GM18870 (cell line): ENCODE data around the gene GPR142.

ENCODE experiments used
- ATAC-seq: cut with Tn5 transposase; IDR thresholded peaks from one replicate; pipeline ENCODE4 v1.9.1; 2021; ENCODE audit warnings: moderate library complexity; ENCODE audit not compliant: unreplicated experiment

Gene GPR142

DNA sequence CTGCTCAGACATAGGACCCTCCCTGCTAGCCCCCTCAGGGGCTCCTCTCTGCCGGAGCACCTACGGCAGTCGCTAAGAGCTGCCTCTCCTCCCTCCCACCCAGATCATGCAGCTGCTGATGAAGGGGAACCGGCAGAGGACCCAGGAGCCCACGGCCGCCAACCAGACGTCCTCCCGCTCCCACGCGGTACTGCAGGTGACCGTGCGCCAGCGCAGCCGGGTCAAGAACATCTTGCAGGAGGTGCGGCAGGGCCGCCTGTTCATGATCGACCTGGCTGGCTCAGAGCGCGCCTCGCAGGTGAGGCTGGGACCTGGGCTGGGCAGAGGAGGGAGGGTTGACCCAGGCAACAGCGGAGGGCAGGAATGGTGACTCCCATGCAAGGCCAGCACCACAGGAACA lies 22.6 kb upstream of the GPR142 start:
- no peak for ATAC-seq

DNA sequence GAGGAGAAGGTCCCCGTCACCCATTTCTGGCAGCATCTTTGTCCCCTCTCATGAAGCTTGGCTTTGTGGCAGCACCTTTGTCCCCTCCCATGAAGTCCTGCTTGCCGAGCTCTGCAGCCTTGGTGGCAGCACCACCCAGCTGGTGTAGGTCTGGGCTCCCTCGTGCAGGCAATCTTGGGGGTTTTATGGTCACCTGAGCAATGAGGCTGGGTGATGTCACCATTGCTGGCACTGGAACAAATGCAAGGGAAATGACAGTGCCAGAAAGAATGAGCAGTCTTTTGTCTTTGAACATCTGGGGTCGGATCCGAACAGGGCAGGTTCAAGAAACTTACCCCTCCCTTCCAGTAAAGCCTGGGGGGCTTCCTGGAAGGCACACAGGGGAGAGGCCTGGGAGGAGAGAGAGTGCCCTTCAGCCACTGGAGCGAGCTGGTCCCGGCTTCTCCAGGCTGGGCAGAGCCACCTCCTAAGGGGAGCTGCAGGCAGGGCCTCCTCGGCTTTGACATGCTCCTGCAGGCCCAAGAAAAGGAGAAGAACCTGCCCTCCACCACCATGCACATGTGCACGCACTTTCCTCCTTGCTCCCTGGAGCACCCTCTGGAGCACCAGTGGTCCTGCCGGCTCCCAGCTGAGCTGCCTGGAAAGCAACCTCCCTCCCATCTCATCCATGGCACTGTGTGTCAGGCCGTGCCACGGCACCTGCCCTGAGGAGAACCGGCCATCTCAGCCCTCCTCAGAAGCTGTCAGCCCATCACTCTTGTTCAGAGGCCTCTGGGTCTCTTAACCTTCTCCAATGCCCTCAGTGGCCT lies 21.7 kb upstream of the GPR142 start:
- no peak for ATAC-seq

DNA sequence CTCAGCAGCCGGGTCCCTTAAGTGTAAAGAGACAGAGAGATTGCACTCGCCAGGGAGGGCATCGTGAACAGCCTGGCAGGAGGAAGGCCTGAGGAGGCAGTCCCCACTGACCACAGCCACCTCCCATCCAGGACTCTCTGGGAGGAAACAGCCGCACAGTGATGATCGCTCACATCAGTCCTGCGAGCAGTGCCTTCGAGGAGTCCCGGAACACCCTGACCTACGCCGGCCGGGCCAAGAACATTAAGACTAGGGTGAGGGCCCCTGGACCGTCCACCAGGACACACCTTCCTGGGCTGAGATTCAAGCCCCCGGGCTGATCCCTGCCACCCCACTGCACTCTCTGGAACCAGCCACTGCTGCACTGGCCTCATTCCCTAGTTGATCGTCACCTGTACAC lies 19.7 kb upstream of the GPR142 start:
- no peak for ATAC-seq

DNA sequence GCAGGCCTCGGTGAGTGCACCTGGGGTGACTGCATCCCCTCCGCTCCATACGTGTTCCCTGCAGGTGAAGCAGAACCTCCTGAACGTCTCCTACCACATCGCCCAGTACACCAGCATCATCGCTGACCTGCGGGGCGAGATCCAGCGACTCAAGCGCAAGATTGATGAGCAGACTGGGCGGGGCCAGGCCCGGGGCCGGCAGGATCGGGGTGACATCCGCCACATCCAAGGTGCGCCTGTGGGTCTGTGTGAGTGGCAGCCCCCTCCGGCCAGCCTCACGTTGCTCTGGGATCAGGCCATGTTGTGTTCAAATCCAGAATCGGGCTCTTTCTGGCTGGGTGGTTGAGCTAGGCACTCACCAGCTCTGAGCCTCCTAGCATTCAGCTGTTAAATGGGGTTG lies 18.2 kb upstream of the GPR142 start:
- no peak for ATAC-seq

DNA sequence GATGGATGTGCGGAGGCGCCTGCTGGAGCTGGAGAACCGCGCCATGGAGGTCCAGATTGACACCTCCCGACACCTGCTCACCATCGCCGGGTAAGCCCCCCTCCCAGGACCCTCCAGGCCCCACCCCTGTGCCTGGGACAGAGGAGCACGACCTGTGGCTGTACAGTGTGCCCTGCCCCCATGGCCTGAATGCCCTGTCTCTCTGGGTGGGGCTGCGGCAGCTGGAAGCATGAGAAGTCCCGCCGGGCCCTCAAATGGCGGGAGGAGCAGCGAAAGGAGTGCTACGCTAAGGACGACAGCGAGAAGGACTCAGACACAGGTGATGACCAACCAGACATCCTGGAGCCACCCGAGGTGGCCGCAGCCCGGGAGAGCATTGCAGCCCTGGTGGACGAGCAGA lies 16.8 kb upstream of the GPR142 start:
- no peak for ATAC-seq

DNA sequence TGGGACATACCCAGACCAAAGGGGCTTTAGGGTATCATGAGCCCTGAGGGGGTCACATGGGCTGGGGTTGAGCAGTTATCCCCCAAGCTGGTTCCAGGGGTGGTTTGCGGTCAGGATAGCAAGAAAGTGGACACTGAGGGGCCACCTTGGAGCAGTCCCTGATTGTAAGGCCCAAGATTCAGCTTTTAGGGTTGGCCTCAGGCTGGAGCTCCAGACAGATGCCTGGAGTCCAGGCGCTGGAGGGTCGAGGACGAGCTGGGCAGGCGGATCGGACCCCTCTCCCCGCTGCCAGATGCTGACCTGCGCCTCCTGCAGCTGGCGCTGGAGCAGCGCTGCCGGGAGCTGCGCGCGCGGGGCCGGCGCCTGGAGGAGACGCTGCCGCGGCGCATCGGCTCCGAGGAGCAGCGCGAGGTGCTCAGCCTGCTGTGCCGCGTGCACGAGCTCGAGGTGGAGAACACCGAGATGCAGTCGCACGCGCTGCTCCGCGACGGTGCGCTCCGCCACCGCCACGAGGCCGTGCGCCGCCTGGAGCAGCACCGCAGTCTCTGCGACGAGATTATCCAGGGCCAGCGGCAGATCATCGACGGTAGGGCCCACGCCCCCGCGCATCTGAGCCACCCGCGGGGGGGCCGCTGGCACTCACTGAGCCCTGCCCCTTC lies 15.6 kb upstream of the GPR142 start:
- ATAC-seq, result no peak

DNA sequence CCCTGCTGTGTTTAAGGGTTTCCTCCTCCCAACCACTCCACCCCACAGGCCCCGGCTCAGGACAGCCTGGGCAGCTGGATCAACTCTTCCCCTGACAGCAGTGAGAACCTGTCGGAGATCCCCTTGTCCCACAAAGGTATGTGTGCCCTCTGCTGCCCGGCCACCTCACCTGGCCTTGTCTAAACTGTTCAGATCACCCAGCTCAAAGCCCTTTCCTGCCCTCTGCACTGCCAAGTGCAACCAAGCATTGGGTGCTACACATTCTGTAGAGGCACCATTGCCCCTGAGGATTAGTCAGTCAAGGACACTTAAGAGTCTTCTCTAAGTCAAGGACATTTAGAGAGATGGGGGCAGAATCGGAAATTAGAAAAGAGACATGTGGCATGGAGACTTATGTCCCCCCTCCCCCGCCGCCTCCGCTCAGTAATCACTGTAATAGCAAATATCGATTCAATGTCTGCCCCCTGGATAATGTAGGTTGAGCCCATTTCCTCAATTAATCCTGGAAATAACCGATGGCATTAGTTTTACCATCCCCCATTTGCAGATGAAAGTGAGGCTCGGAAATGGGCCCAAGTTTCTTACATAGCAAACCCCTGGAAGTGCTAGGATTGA lies 13.8 kb upstream of the GPR142 start:
- ATAC-seq, result no peak

DNA sequence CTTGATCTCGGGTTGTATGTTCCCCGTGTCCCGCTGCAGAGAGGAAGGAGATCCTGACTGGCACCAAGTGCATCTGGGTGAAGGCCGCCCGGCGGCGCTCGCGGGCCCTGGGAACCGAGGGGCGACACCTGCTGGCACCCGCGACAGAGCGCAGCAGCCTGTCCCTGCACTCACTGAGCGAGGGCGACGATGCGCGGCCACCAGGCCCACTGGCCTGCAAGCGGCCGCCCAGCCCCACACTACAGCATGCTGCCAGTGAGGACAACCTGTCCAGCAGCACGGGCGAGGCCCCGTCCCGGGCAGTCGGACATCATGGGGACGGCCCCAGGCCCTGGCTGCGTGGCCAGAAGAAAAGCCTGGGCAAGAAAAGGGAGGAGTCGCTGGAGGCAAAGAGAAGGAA lies 13.2 kb upstream of the GPR142 start:
- no peak for ATAC-seq

DNA sequence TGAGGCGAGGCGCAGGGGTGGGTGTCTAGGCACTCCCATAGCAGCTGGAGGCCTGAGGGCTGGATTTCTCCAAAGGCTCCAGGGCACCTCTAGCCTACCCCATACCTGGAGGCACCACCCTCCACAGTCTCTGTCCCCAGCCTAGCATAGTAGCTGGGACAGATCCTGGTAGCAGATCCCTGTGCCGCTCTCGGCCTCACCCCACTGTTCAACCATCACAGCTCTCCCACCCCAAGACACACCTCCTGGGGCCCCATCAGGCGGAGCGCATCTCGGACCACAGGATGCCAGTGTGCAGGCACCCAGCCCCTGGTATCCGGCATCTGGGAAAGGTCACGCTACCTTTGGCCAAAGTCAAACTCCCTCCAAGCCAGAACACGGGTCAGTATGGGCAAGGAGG lies 12.7 kb upstream of the GPR142 start:
- no peak for ATAC-seq

DNA sequence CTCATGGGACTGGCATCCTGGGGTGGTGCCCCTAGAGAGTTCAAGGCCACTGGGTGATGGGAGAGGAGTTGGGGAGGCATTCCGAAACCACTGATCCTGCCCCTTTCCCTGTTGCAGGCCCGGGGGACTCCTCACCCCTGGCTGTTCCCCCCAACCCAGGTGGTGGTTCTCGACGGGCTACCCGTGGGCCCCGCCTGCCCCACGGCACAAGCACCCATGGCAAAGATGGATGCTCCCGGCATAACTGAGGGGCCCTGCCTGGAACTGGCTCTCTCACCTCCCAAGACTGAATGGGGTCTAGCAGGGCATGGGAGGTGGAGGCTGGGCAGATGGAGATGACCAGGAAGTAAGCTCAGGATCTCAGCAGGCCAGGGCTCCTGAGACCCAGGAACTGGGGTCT lies 12.2 kb upstream of the GPR142 start:
- no peak for ATAC-seq

DNA sequence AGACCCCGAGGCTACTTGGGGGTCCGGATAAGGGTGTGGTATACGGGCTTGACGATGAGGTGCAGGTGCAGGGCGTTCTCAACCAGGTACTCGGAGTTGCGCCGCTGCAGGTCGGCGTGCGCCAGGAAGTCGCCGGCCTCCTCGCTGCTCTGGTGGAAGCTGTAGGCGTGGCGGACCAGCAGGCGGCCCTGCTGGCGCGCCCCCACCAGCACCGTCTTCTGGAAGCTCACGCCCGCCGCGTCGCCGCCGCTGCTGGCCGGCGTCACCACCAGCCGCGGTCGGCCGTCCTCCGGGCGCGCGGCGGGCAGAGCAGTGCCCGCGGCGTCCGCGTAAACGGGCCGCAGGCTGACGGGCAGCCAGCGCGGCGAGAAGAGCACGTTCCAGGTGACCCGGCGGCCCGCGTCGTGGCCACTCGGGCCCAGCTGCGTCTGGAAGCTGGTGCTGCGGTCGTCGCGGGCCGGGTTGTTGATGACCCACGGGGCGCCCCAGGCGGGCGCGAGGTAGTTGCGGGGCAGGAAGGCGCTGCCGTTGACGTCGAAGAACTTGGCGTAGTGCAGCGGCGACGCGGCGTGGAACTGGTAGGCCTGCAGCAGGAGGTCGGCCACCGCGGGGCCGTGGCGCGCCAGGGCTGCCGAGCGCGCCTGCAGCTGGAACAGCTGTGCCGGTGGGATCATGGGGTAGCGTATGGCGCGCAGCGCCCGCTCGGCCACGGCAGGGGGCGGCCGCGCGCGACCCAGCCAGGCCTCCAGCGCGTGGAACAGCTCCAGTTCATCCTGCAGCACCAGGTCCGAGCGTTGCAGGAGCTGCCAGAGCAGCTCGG lies 10.4 kb upstream of the GPR142 start:
- ATAC-seq, result no peak

DNA sequence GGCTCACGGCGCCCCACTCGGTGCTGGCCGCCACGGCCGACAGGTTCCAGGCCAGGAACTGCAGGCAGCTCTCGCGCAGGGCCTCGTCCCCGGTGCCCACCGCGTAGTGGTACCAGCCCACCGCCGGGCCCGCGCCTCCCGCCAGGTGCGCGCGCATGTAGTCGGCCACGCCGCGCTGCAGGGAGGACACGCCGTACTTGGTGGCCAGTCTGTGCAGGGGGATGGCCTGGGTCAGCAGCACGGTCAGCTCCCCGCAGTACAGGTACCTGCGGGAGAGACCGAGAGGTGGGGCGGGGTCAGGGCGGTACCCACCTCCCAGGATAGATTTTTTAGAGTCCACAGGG lies 9.9 kb upstream of the GPR142 start:
- no peak for ATAC-seq

DNA sequence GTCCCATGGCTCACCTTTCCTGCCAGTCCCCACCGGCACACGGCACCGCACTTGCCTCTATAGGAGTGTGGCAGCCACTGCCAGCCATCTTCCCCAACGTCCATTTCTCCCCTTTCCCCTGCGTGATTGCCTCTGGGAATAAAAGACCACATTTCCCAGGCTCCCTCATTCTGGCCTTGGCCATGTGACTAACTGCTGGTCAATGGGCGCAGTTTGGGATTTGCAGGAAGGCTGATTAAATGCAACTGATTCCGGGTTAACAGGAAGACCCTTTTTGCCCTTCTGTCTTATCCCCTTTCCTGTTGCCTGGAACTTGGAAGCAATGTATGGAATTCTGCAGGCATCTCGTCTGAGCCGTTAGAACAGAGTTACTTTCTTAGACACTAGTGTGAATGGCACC lies 8.6 kb upstream of the GPR142 start:
- no peak for ATAC-seq

DNA sequence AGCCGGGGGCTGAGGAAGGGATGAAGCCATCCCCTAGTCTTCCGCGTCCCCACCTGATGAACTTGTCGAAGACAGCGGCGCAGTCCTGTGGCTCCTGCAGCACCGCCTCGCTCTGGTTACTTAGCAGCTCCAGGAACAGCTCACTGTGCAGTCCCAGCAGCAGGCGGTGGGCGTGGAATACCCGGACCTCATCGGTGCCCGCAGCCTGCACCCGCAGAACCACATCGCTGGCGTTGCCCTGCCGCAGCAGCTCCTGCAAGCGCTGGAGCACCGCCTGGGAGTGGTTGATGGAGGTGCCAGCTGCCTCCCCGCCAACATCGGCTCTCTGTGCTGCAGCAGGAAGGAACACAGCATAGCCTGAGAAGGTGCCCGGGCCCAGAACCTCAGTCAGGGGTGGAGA lies 7.4 kb upstream of the GPR142 start:
- ATAC-seq, result no peak

DNA sequence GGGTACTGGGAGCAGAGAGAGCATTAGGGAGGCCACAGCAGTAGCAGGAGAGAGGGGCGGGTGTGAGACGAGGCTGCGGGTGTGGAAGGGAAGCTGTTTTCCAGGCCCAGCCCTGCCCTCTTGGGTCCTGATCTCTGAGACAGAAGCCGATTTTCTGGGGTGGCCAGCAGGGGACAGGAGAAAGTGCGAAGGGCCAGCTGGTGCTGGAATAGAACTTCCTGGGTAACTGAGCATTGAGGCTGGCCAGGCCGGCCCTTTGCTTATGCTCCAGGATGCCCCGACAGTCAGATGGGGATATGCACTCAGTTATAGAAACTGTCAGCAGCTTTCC lies 6.4 kb upstream of the GPR142 start:
- ATAC-seq, result no peak

DNA sequence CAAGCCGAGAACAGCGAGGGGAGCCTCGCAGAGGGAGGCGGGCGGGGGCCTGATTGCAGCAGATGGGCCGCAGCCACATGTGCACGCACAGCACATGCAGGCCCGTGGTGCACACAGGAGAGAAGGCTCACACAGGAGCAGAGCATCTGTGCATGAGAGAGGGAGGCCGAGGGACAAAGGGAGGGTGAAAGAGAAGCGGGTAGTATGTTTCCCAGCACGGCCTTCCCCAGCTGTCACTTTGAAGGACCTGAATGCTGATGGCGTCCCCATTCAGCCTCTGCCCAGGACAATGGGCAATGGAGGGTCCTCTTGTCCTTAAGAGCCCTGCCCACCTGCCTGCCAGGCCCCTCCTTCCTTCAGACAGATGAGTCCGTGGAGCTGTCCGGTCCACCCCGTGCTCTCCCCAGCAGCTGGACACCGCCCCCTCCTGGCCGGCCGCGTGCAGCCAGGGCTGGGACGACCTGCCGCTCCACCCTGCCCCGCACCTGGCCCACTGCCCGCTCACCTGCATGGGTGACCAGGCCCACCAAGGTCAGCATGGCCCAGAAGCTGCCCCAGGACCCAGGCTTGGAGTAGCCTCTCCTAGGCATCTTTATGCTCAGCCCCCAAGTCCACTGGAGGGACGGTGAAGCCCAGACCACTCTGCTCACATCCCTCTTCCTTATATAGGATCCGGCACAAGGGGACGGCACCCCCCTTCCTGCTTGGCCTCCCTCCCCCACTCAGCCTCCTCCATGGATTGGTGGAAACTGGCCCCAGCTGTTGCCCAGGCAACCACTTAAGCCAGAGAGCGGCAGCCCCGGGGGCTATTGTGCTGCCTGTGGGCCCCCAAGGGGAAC lies 5.9 kb upstream of the GPR142 start, which contains the start of gene BTBD17:
TSS of gene BTBD17 (minus strand) at position 639 of the 839 bp plus-strand sequence. CDS start at position 590, 49 bp downstream.
- ATAC-seq, result no peak

DNA sequence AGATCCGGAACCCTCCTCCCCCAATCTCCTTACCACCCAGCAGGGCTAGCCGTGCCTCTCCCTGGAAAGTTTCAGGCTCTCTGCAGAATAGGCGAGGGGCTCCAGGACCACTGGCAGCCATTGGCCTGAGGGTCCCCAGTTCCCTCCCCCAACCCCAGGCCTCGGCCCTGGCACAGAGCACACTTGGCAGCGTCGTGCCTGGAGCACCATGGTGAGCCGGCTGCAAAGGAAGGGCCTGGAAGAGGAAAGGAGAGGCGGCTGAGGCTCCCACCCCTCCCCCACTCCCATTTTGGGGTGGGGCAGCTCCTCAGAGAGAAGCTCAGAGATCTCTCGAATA lies 5.3 kb upstream of the GPR142 start:
- no peak for ATAC-seq

DNA sequence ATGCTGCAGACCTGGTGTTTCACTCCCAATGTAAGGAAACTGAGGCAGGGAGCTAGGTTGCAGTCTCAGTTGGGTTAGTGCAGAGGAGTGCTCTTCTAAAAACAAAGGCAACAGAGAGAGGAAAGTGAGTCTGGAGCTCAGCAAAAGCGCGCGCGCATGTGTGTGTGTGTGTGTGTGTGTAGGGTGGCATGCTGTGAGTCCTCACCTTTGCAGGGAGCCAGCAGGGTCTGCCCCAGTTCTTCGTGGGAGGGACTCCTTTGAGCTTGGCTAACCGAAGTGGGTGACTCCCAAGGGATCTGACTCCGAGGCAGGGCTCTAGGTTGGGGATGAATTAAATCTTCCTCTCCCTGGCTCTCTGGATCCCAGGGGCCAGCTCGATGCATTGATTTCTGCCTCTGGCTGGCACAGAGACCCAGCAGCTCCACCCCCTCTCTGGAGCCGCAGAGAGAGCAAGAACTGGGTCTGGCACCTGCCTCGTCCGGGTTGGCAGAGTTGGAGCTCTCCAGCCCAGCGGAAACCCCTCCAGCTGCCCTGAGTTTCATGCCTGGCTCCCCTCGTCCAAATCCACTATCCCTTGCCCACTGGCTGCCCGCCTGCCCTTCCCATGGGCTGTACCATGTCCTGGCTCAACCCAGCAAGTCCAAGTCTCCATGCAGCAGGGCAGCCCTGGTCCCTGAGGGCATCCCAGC lies 4.4 kb upstream of the GPR142 start:
- no peak for ATAC-seq

DNA sequence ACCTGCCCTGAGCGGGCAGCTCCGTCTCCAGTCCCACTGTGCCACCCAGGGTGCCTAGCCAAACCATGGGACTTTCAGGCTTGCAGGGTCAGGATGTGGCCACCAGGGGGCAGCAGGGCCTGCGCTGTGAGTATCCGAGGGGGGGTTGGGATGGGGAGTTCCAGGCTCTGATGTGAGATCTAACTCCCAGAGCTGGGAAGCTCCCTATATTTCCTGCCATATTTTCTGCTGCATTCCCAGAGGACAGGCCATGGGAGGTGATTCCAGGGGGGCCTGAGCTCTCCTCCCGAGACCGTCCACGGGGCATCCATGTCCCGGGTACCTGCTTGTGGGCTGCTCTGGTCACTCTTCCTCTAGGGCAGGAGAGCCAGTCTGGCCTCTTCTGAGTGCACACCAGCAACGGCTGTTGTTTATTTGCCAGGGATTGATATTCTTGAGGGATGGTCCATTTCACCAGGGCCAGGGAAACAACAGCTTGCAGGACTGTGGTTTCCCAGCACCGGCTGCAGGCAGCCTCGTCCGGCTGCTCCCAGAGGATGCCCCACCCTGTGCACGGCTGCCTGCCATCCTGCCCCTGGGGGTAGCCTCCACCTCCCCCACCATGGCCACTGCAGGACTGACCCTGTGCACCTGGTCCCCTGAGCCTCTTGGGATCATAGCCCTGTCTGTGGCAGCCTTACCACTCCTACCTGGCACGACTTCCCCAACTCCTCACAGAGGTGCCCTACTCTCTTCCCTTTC lies 1.2 kb downstream of the GPR142 start:
- no peak for ATAC-seq

DNA sequence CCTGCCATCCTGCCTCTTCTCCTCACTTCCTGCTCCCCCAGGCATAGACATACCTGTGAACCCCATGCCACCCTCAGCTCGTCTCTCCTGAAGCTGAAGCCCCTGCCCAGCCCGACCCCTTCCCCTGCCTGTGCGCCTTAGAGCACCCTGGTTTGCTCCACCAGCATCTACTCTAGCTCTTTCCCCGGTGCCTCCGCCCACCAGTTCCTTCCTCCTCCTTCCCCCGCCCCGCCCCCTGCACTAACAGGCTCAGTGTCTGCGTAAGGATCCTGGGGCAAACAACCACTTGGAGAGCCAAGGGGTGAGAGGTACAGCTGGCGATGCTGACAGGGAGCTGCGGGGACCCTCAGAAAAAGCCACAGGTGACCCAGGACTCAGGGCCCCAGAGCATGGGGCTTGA lies 1.9 kb downstream of the GPR142 start:
- ATAC-seq, result no peak
